Measurements from ENCODE around the gene SARM1. TPM values are rescaled to one million over a fixed set of nuclear protein-coding genes. Genes with fewer than 3 reads are reported as not detected.

SARM1 gene
- polyA plus RNA-seq, 1 donor (not counting 4 experiments of a cell fraction or from before 2014, with no cell fraction given) = 0.90 TPM

DNA sequence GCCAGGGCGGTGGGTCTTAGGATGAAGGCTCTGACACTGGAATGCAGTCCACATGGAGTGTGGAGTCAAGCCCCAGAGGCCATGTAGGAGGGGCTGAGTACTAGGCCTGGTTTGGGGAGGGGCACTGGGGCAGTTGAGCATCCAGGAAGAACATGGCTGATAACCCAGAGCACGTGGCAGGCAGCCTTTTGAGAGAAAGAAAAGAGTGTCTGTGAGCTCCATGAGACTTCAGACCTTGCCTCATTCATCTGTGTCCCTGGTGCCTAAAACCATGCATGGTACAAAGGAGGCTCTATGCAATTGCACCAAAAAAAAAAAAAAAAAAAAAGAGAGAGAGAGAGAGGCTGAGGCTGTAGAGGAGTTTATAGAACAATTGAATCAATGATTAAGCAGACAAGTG, 19.9 kb downstream of the SARM1 start:
- H2AFZ ChIP-seq (ENCODE audit: control insufficient read depth, low read length) = no peak overlapping the region
- no peak for FAIRE-seq
- no peaks in the 10 kb centered on the region for H3K36me3 ChIP-seq (ENCODE audit: control insufficient read depth in 2 of 2, extremely low read depth in 1 of 2, insufficient read depth in 2 of 2, low read length in 2 of 2)
- H3K9ac ChIP-seq (ENCODE audit: control insufficient read depth, extremely low read depth, insufficient read depth, low read length) = no peak overlapping the region
- DNase-seq (ENCODE audit: low read depth, low spot score) = no peak
- H3K9me1 ChIP-seq (ENCODE audit: control insufficient read depth, extremely low read depth, insufficient read depth, low read length) = no peaks in the 10 kb centered on the region
- no peaks in the 10 kb centered on the region for H3K27me3 ChIP-seq (ENCODE audit: control insufficient read depth, extremely low read depth, insufficient read depth, low read length)
- H3K79me2 ChIP-seq (ENCODE audit: control insufficient read depth, insufficient read depth, low read length) = no peaks in the 10 kb centered on the region
- H3K4me3 ChIP-seq (ENCODE audit: control insufficient read depth in 2 of 3, extremely low read depth in 1 of 3, insufficient read depth in 2 of 3, low read depth in 1 of 3, low read length in 3 of 3) = no peak overlapping the region
- peaks cover 10% of the 10 kb centered on the region for H3K4me1 ChIP-seq (ENCODE audit: control insufficient read depth, extremely low read depth, insufficient read depth, low read length)
- H3K27ac ChIP-seq (ENCODE audit: control insufficient read depth, insufficient read depth, low read length) = no peak overlapping the region
- no peaks in the 10 kb centered on the region for H4K20me1 ChIP-seq (ENCODE audit: control insufficient read depth, extremely low read depth, insufficient read depth, low read length)
- H3K4me2 ChIP-seq (ENCODE audit: control insufficient read depth, extremely low read depth, insufficient read depth, low read depth, low read length) = no peak overlapping the region
- TF ChIP-seq CTCF (optimal IDR thresholded peaks at IDR 0.05 in 1 of 3, IDR thresholded peaks at IDR 0.05 in 1 of 3, conservative IDR thresholded peaks at IDR 0.05 in 1 of 3; ENCODE audit: extremely low read depth in 1 of 3, insufficient read depth in 2 of 3, low read length in 3 of 3) = no peak
- no peak for TF ChIP-seq EZH2 (IDR thresholded peaks at IDR 0.05; ENCODE audit: low read length)
- H3K9me3 ChIP-seq (ENCODE audit: control insufficient read depth, low read depth, low read length) = no peaks in the 10 kb centered on the region
- dilution Hi-C loops (cut with MboI; ENCODE audit: extremely low pct_ligation_motif_present, low sequenced_read_pairs) = no loop called here

DNA sequence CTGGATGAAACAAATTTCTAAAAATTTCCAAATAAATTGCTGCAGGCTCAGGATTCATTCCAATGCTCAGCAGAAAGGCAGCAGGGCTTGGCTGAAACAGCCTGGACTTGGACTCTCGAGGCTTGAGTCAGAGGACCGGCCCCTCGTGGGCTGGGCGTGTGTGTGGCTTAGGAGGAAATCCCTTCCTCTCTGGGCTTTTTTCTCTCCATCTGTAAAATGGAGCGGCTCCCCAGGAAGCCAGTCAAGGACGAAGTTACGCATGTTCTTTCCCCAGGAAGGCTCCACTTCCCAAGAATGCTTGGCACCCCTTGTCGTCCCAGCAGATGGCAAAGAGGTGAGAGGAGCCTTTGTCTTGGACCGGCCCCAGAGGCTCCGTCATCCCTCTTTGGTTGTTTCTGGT, 21.0 kb downstream of the SARM1 start:
- Histone ChIP-seq H3K4me1 (ENCODE audit: control insufficient read depth, extremely low read depth, insufficient read depth, low read length) (peaks cover 10% of the 10 kb centered on the region), H3K4me2 (ENCODE audit: control insufficient read depth, extremely low read depth, insufficient read depth, low read depth, low read length) (no peak overlapping the region), H3K79me2 (ENCODE audit: control insufficient read depth, insufficient read depth, low read length) (no peaks in the 10 kb centered on the region), H3K9me3 (ENCODE audit: control insufficient read depth, low read depth, low read length) (no peaks in the 10 kb centered on the region), H3K27me3 (ENCODE audit: control insufficient read depth, extremely low read depth, insufficient read depth, low read length) (no peaks in the 10 kb centered on the region), H3K4me3 (ENCODE audit: control insufficient read depth in 2 of 3, extremely low read depth in 1 of 3, insufficient read depth in 2 of 3, low read depth in 1 of 3, low read length in 3 of 3) (no peak overlapping the region), H4K20me1 (ENCODE audit: control insufficient read depth, extremely low read depth, insufficient read depth, low read length) (no peaks in the 10 kb centered on the region), H3K9me1 (ENCODE audit: control insufficient read depth, extremely low read depth, insufficient read depth, low read length) (no peaks in the 10 kb centered on the region), H3K36me3 (ENCODE audit: control insufficient read depth in 2 of 2, extremely low read depth in 1 of 2, insufficient read depth in 2 of 2, low read length in 2 of 2) (no peaks in the 10 kb centered on the region), H3K9ac (ENCODE audit: control insufficient read depth, extremely low read depth, insufficient read depth, low read length) (no peak overlapping the region), H2AFZ (ENCODE audit: control insufficient read depth, low read length) (no peak overlapping the region), H3K27ac (ENCODE audit: control insufficient read depth, insufficient read depth, low read length) (no peak overlapping the region)
- TF ChIP-seq CTCF (optimal IDR thresholded peaks at IDR 0.05 in 1 of 3, IDR thresholded peaks at IDR 0.05 in 1 of 3, conservative IDR thresholded peaks at IDR 0.05 in 1 of 3; ENCODE audit: extremely low read depth in 1 of 3, insufficient read depth in 2 of 3, low read length in 3 of 3) (no peak), EZH2 (IDR thresholded peaks at IDR 0.05; ENCODE audit: low read length) (no peak)
- no peak for FAIRE-seq
- dilution Hi-C loops (cut with MboI; ENCODE audit: extremely low pct_ligation_motif_present, low sequenced_read_pairs) = no loop called here
- no peak for DNase-seq (ENCODE audit: low read depth, low spot score)

All from keratinocyte (primary cell).